ENCODE data around the gene TMEM250. TPM values are rescaled to one million over a fixed set of nuclear protein-coding genes. Genes with fewer than 3 reads are reported as not detected.

The TMEM250 gene
- total and polyA plus RNA-seq, 9 of the 15 experiments (the other 6 are each of a cell fraction or from before 2014, with no cell fraction given), result 0.32 to 44.6 (median 12.2) TPM

- TF ChIP-seq ZNF780A (CRISPR knock-in tag; IDR thresholded peaks at IDR 0.05) (no peak), NBN (IDR thresholded peaks at IDR 0.05; ENCODE audit: low read depth) (no peak), TSHZ1 (CRISPR knock-in tag; IDR thresholded peaks at IDR 0.05) (no peak), CREB3 (tag; conservative IDR thresholded peaks at IDR 0.05; ENCODE audit: low read depth) (no peak), HDAC1 (IDR thresholded peaks at IDR 0.05) (no peak), ZNF239 (CRISPR knock-in tag; IDR thresholded peaks at IDR 0.05) (no peak), MEF2A (IDR thresholded peaks at IDR 0.05; ENCODE audit: control insufficient read depth, low read depth, low read length) (no peak), SMAD2 (IDR thresholded peaks at IDR 0.05; ENCODE audit: low read depth, low read length) (no peak), CCAR2 (IDR thresholded peaks at IDR 0.05; ENCODE audit: low read depth, low read length) (no peak), PBX2 (CRISPR knock-in tag; IDR thresholded peaks at IDR 0.05; ENCODE audit: low read depth) (no peak), PBX2 (tag; conservative IDR thresholded peaks at IDR 0.05; ENCODE audit: low read depth) (no peak)
- Histone ChIP-seq H3K27ac (ENCODE audit: extremely low read depth, low read depth, low read length) (no peak overlapping the region), H3K36me3 (ENCODE audit: control insufficient read depth, insufficient read depth, low read length) (no peaks in the 10 kb centered on the region), H2AFZ (ENCODE audit: low read depth, low read length) (no peak overlapping the region), H3K9me3 (replicated peaks; ENCODE audit: control insufficient read depth, insufficient read depth, low read depth, low read length) (no peaks in the 10 kb centered on the region), H3K4me1 (replicated peaks in 1 of 2; ENCODE audit: control insufficient read depth in 2 of 2, insufficient read depth in 2 of 2, low read length in 2 of 2) (peaks cover 0 to 53% of the 10 kb centered on the region in 2 experiments; a peak in 2 of 5 replicates), H3K27me3 (ENCODE audit: control insufficient read depth in 2 of 2, insufficient read depth in 2 of 2, low read length in 2 of 2) (peaks cover 24 to 51% of the 10 kb centered on the region in 2 experiments; a peak in 4 of 5 replicates), H3K4me3 (no peak overlapping the region), H3K79me2 (ENCODE audit: control insufficient read depth, insufficient read depth, low read length) (no peaks in the 10 kb centered on the region), H3K4me2 (ENCODE audit: insufficient read depth, low read length) (no peak overlapping the region), H3K9ac (ENCODE audit: insufficient read depth in 1 of 2, low read depth in 2 of 2, low read length in 2 of 2) (no peak overlapping the region), H3K9me1 (ENCODE audit: control insufficient read depth, insufficient read depth, low read length) (peaks cover 2% of the 10 kb centered on the region), H4K20me1 (replicated peaks; ENCODE audit: control insufficient read depth, insufficient read depth, low read length) (peaks cover 8% of the 10 kb centered on the region)
- FAIRE-seq, result no peak
- WGBS (ENCODE audit: insufficient coverage, low coverage, missing lambda C conversion rate), result 28% methylated on average over 11 of the region's 14 CpGs
- no peak for DNase-seq (ENCODE audit: extremely low read depth in 1 of 4, low spot score in 3 of 4)
- ATAC-seq, result no peak
- CTCF ChIA-PET (ENCODE audit: low intra/inter-chr PET ratio), result no interaction called here
- POLR2A ChIA-PET, result no interaction called here
- intact Hi-C loops (cut with micrococcal nuclease) (no loop called here), in situ Hi-C loops (cut with MboI) (no loop called here)
- no TSS peak for BruUV-seq (replicated peaks)
Measured at GRCh38 chr9:136148766-136149165, 30.1 kb upstream of the TMEM250 start.
